Peyer's patch (tissue), 4 donors: ENCODE measurements around the gene NDUFS6.

ENCODE experiments used
- CTCF ChIP-seq, 6 experiments: fragments of 450-650 bp in 4 of 6; fragments of 200-600 bp in 2 of 6; sonication (generic) in 1 of 6; IDR thresholded peaks; one replicate each; pipeline ENCODE4 v1.5.1; 2017 to 2019; ENCODE audit warnings: antibody characterized with exemption in 6 of 6, mild to moderate bottlenecking in 3 of 6, moderate library complexity in 1 of 6
- POLR2A ChIP-seq, 2 donors: fragments of 450-650 bp; IDR thresholded peaks; one replicate each; pipeline ENCODE4 v1.5.1; 2017; ENCODE audit warnings: antibody characterized with exemption in 2 of 2, mild to moderate bottlenecking in 2 of 2, moderate library complexity in 2 of 2

DNA sequence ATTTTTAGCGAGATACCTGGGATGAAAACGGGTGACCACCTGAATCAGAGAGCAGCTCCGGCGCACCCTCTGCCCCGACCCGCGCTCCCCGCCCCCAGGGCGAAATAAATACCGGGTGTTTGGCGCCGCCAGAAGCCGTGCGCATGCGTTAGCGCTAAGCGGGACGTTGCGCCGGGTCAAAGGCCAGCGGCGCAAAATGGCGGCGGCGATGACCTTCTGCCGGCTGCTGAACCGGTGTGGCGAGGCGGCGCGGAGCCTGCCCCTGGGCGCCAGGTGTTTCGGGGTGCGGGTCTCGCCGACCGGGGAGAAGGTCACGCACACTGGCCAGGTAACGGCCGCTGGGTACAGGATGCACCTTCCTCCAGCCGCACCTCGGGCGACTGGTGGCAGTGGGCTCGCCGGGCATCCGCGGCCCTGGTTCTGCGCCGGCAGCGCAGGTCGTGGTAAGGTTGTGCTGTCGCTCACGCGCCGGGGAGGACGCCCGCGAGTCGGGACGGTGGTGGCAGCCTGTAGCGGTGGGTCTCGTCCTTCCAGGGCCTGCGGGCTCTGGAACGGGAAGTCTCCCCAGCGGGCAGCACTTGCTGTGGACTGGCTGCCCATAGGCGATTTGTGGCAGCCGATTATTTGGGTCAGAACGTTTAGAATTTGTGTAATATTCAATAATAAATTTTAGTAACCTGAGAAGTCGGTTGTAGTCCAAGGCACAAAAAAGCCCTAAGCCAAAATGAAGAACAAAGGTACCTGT, at the start of gene NDUFS6:
- no peak for TF ChIP-seq CTCF (IDR thresholded peaks at IDR 0.05)
- peak; percentile 64 to 66 for TF ChIP-seq POLR2A (IDR thresholded peaks at IDR 0.05)
